ENCODE results near the gene TGFBR2.

Gene TGFBR2

GRCh38 chr3:30597131-30597768 lies 9.2 kb upstream of the TGFBR2 start:
- no peak overlapping the region for H4K12ac ChIP-seq (ENCODE audit: low read depth, low read length)
- no peak overlapping the region for H4K8ac ChIP-seq (ENCODE audit: low read depth, low read length)
- no peak overlapping the region for H3K27ac ChIP-seq (ENCODE audit: low read depth, low read length)
- H2BK12ac ChIP-seq (ENCODE audit: low read length), result no peak overlapping the region
- no peak overlapping the region for H2AK5ac ChIP-seq (ENCODE audit: low read length)
- H3K9me3 ChIP-seq (ENCODE audit: insufficient read depth, low read depth, low read length), result no peaks in the 10 kb centered on the region
- no peak overlapping the region for H3K4me2 ChIP-seq (ENCODE audit: low read length)
- no peak overlapping the region for H2AFZ ChIP-seq (ENCODE audit: insufficient read depth, low read length, poor library complexity)
- no peak overlapping the region for H4K91ac ChIP-seq (ENCODE audit: low read depth, low read length)
- no peak overlapping the region for H3K23ac ChIP-seq (ENCODE audit: low read length)
- peak; percentile 61 to 95 for DNase-seq
- H3K79me2 ChIP-seq (ENCODE audit: control insufficient read depth, insufficient read depth, low read length, poor library complexity), result no peaks in the 10 kb centered on the region
- no peak overlapping the region for H2BK5ac ChIP-seq (ENCODE audit: low read depth, low read length, poor library complexity)
- no CpG with 5 or more reads among the region's 1 CpG for WGBS (ENCODE audit: extremely low coverage, insufficient coverage, insufficient read length)
- H3K36me3 ChIP-seq (ENCODE audit: control insufficient read depth in 1 of 2, insufficient read depth in 2 of 2, low read length in 2 of 2), result no peaks in the 10 kb centered on the region
- H3K79me1 ChIP-seq (ENCODE audit: low read length), result peaks cover 2% of the 10 kb centered on the region
- no peak overlapping the region for H3K14ac ChIP-seq (ENCODE audit: low read length)
- no peak overlapping the region for H2BK120ac ChIP-seq (ENCODE audit: insufficient read depth, low read length, poor library complexity)
- no peak overlapping the region for H3K9ac ChIP-seq (ENCODE audit: low read length)
- H3K4me1 ChIP-seq (ENCODE audit: control insufficient read depth in 1 of 2, insufficient read depth in 2 of 2, low read length in 2 of 2), result peaks cover 0 to 3% of the 10 kb centered on the region in 2 experiments
- H3K4ac ChIP-seq (ENCODE audit: low read depth, low read length), result no peak overlapping the region
- no peak overlapping the region for H3K4me3 ChIP-seq (ENCODE audit: low read depth, low read length)
- H3K27me3 ChIP-seq (ENCODE audit: insufficient read depth, low read length), result no peaks in the 10 kb centered on the region
- H3K18ac ChIP-seq (ENCODE audit: low read length), result no peak overlapping the region

DNA sequence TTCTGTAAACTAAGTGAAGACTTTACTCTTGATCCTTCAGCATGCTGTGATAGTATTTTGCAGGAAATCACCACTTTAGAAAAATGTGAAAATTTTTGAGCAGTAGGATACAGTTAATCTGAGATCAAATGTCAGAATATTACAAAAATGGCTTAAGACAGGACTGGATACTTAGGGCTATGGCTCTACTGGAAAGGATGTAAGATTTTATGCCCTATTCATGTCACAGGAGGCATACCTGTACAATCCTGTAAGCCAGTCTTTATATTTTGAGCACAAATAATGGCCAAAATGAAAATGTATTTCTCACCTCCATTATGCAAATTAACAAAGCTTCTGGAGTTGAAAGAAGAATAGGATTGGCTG lies 8.6 kb upstream of the TGFBR2 start:
- Histone ChIP-seq H3K27ac (ENCODE audit: low read depth, low read length) (no peak overlapping the region), H3K9me3 (ENCODE audit: insufficient read depth, low read depth, low read length) (no peaks in the 10 kb centered on the region), H3K4me3 (ENCODE audit: low read depth, low read length) (no peak overlapping the region), H2BK120ac (ENCODE audit: insufficient read depth, low read length, poor library complexity) (no peak overlapping the region), H3K4me1 (ENCODE audit: control insufficient read depth in 1 of 2, insufficient read depth in 2 of 2, low read length in 2 of 2) (peaks cover 0 to 3% of the 10 kb centered on the region in 2 experiments), H3K23ac (ENCODE audit: low read length) (no peak overlapping the region), H2AK5ac (ENCODE audit: low read length) (no peak overlapping the region), H4K12ac (ENCODE audit: low read depth, low read length) (no peak overlapping the region), H3K18ac (ENCODE audit: low read length) (no peak overlapping the region), H3K27me3 (ENCODE audit: insufficient read depth, low read length) (no peaks in the 10 kb centered on the region), H4K8ac (ENCODE audit: low read depth, low read length) (no peak overlapping the region), H4K91ac (ENCODE audit: low read depth, low read length) (no peak overlapping the region), H3K36me3 (ENCODE audit: control insufficient read depth in 1 of 2, insufficient read depth in 2 of 2, low read length in 2 of 2) (no peaks in the 10 kb centered on the region), H2AFZ (ENCODE audit: insufficient read depth, low read length, poor library complexity) (no peak overlapping the region), H2BK12ac (ENCODE audit: low read length) (no peak overlapping the region), H3K14ac (ENCODE audit: low read length) (no peak overlapping the region), H3K4me2 (ENCODE audit: low read length) (no peak overlapping the region), H3K79me1 (ENCODE audit: low read length) (peaks cover 2% of the 10 kb centered on the region), H3K9ac (ENCODE audit: low read length) (no peak overlapping the region), H2BK5ac (ENCODE audit: low read depth, low read length, poor library complexity) (no peak overlapping the region), H3K4ac (ENCODE audit: low read depth, low read length) (no peak overlapping the region), H3K79me2 (ENCODE audit: control insufficient read depth, insufficient read depth, low read length, poor library complexity) (no peaks in the 10 kb centered on the region)
- DNase-seq, result no peak

GRCh38 chr3:30598668-30599545 lies 7.5 kb upstream of the TGFBR2 start:
- Histone ChIP-seq H2AFZ (ENCODE audit: insufficient read depth, low read length, poor library complexity) (no peak overlapping the region), H4K8ac (ENCODE audit: low read depth, low read length) (no peak overlapping the region), H3K18ac (ENCODE audit: low read length) (no peak overlapping the region), H3K23ac (ENCODE audit: low read length) (no peak overlapping the region), H4K12ac (ENCODE audit: low read depth, low read length) (no peak overlapping the region), H2BK120ac (ENCODE audit: insufficient read depth, low read length, poor library complexity) (no peak overlapping the region), H2BK12ac (ENCODE audit: low read length) (peak overlapping the region; percentile 73), H3K27ac (ENCODE audit: low read depth, low read length) (no peak overlapping the region), H3K14ac (ENCODE audit: low read length) (no peak overlapping the region), H3K9ac (ENCODE audit: low read length) (no peak overlapping the region), H3K27me3 (ENCODE audit: insufficient read depth, low read length) (no peaks in the 10 kb centered on the region), H2AK5ac (ENCODE audit: low read length) (no peak overlapping the region), H3K4ac (ENCODE audit: low read depth, low read length) (no peak overlapping the region), H3K79me1 (ENCODE audit: low read length) (peaks cover 2% of the 10 kb centered on the region), H3K4me2 (ENCODE audit: low read length) (no peak overlapping the region), H3K4me1 (ENCODE audit: control insufficient read depth in 1 of 2, insufficient read depth in 2 of 2, low read length in 2 of 2) (peaks cover 0 to 3% of the 10 kb centered on the region in 2 experiments), H3K36me3 (ENCODE audit: control insufficient read depth in 1 of 2, insufficient read depth in 2 of 2, low read length in 2 of 2) (no peaks in the 10 kb centered on the region), H4K91ac (ENCODE audit: low read depth, low read length) (no peak overlapping the region), H3K79me2 (ENCODE audit: control insufficient read depth, insufficient read depth, low read length, poor library complexity) (no peaks in the 10 kb centered on the region), H3K4me3 (ENCODE audit: low read depth, low read length) (no peak overlapping the region), H3K9me3 (ENCODE audit: insufficient read depth, low read depth, low read length) (no peaks in the 10 kb centered on the region), H2BK5ac (ENCODE audit: low read depth, low read length, poor library complexity) (no peak overlapping the region)
- WGBS (ENCODE audit: extremely low coverage, insufficient coverage, insufficient read length), result no CpG with 5 or more reads among the region's 3 CpGs
- no peak for DNase-seq

DNA sequence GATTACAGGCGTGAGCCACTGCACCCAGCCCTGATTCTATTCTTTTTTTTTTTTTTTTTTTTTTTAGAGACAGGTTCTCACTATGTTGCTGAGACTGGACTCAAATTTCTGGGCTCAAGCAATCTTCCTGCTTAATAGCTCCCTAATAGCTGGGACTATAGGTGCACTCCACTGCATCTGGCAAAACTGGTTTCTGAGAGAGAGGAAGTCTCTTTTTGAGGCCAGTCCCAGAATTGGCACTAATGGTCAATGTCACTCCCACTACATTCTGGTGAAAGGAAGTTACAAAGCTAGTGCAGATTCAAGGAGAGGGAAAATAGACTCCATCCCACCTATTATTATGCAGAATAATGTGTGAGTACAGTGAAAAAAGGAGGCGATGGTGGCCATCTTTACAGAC lies 5.8 kb upstream of the TGFBR2 start:
- DNase-seq, result no peak
- WGBS (ENCODE audit: extremely low coverage, insufficient coverage, insufficient read length), result no CpG with 5 or more reads among the region's 2 CpGs

More for the DNA sequence above, 5.8 kb upstream of the TGFBR2 start:
- H3K4me2 ChIP-seq (ENCODE audit: low read length), result no peak overlapping the region
- H2AK5ac ChIP-seq (ENCODE audit: low read length), result no peak overlapping the region
- H3K23ac ChIP-seq (ENCODE audit: low read length), result no peak overlapping the region
- no peak overlapping the region for H3K18ac ChIP-seq (ENCODE audit: low read length)
- H3K27ac ChIP-seq (ENCODE audit: low read depth, low read length), result no peak overlapping the region
- no peak overlapping the region for H3K4me3 ChIP-seq (ENCODE audit: low read depth, low read length)
- no peak overlapping the region for H3K4ac ChIP-seq (ENCODE audit: low read depth, low read length)
- no peaks in the 10 kb centered on the region for H3K79me2 ChIP-seq (ENCODE audit: control insufficient read depth, insufficient read depth, low read length, poor library complexity)
- no peak overlapping the region for H2AFZ ChIP-seq (ENCODE audit: insufficient read depth, low read length, poor library complexity)
- H4K12ac ChIP-seq (ENCODE audit: low read depth, low read length), result no peak overlapping the region
- H3K14ac ChIP-seq (ENCODE audit: low read length), result no peak overlapping the region
- H3K36me3 ChIP-seq (ENCODE audit: control insufficient read depth in 1 of 2, insufficient read depth in 2 of 2, low read length in 2 of 2), result no peaks in the 10 kb centered on the region
- H3K4me1 ChIP-seq (ENCODE audit: control insufficient read depth in 1 of 2, insufficient read depth in 2 of 2, low read length in 2 of 2), result peaks cover 0 to 3% of the 10 kb centered on the region in 2 experiments
- H4K91ac ChIP-seq (ENCODE audit: low read depth, low read length), result no peak overlapping the region
- no peak overlapping the region for H3K9ac ChIP-seq (ENCODE audit: low read length)
- no peak overlapping the region for H4K8ac ChIP-seq (ENCODE audit: low read depth, low read length)
- H2BK120ac ChIP-seq (ENCODE audit: insufficient read depth, low read length, poor library complexity), result no peak overlapping the region
- no peaks in the 10 kb centered on the region for H3K27me3 ChIP-seq (ENCODE audit: insufficient read depth, low read length)
- H2BK5ac ChIP-seq (ENCODE audit: low read depth, low read length, poor library complexity), result no peak overlapping the region
- peaks cover 2% of the 10 kb centered on the region for H3K79me1 ChIP-seq (ENCODE audit: low read length)
- no peaks in the 10 kb centered on the region for H3K9me3 ChIP-seq (ENCODE audit: insufficient read depth, low read depth, low read length)
- H2BK12ac ChIP-seq (ENCODE audit: low read length), result no peak overlapping the region
